GM12878 (cell line): Measurements from ENCODE around the gene OIT3. TPM values are rescaled to one million over a fixed set of nuclear protein-coding genes. Genes with fewer than 3 reads are reported as not detected.

Experiments
- ATAC-seq: fragments of 200-7000 bp; cut with Tn5 transposase; 3 replicates; pipeline ENCODE4 v1.9.1; 2020; ENCODE audit warnings: mild to moderate bottlenecking, moderate library complexity
- BruUV-seq: library from RNA; stranded (reverse); fragments of 400-500 nt; replicated peaks from 2 replicates; lab custom pipeline; 2021; lab: Mats Ljungman, UMichigan
- CTCF ChIA-PET: fragments of 300-600 bp; sonication (Branson Sonifier 250); formaldehyde crosslinking; extraction: SDS; loops from one replicate; lab custom pipeline; 2021; ENCODE audit warnings: inconsistent platforms; lab: Yijun Ruan, JAX
- POLR2A ChIA-PET: fragments of 350-600 bp; formaldehyde crosslinking; extraction: SDS; loops from one replicate; lab custom pipeline; 2021; ENCODE audit warnings: inconsistent platforms; lab: Charles Lee
- RAD21 ChIA-PET: fragments of 300-600 bp; sonication (Branson Sonifier 250); formaldehyde crosslinking; loops from one replicate; lab custom pipeline; 2023; ENCODE audit warnings: antibody characterized with exemption; ENCODE audit not compliant: unreplicated experiment; lab: Charles Lee
- SMC1A ChIA-PET: fragments of 300-600 bp; sonication (Branson Sonifier 250); formaldehyde crosslinking; loops from one replicate; lab custom pipeline; 2023; ENCODE audit not compliant: unreplicated experiment, uncharacterized antibody; lab: Charles Lee
- DNase-seq: peaks from one replicate; pipeline ENCODE4 v3.0.0-alpha.2; 2011; ENCODE audit warnings: low read depth, low spot score
- FAIRE-seq: peaks from 3 replicates; lab custom pipeline; 2011; peaks lifted over from hg19 to GRCh38; lab: Jason Lieb, UNC
- H2AFZ ChIP-seq: 2 replicates; pipeline ENCODE4 v1.6.0; 2011; ENCODE audit warnings: low read depth, low read length, control low read depth; ENCODE audit not compliant: control insufficient read depth
- H3K27ac ChIP-seq: 2 replicates; pipeline ENCODE4 v1.5.1; 2011; ENCODE audit warnings: control low read depth; ENCODE audit not compliant: control insufficient read depth, insufficient read depth
- H3K27me3 ChIP-seq, 2 experiments: replicated peaks in 1 of 2; 2 replicates each; pipeline versions ENCODE4 v1.6.0 to v1.6.1; 2011; ENCODE audit warnings: low read length in 1 of 2; ENCODE audit not compliant: control insufficient read depth in 2 of 2, insufficient read depth in 2 of 2
- H3K36me3 ChIP-seq, 2 experiments: 2 replicates each; pipeline ENCODE4 v1.5.1; 2011; ENCODE audit warnings: low read length in 1 of 2; ENCODE audit not compliant: control insufficient read depth in 2 of 2, insufficient read depth in 2 of 2
- H3K4me1 ChIP-seq: 2 replicates; pipeline ENCODE4 v1.6.1; 2011; ENCODE audit warnings: mild to moderate bottlenecking, low read length, moderate library complexity, mixed read lengths; ENCODE audit not compliant: control insufficient read depth, insufficient read depth
- H3K4me2 ChIP-seq: 2 replicates; pipeline ENCODE4 v1.6.0; 2011; ENCODE audit warnings: control low read depth; ENCODE audit not compliant: control insufficient read depth, insufficient read depth
- H3K4me3 ChIP-seq: fragments of 200-600 bp; sonication (generic); 2 replicates; pipeline ENCODE4 v1.5.1; 2016
- H3K79me2 ChIP-seq: 2 replicates; pipeline ENCODE4 v1.6.0; 2011; ENCODE audit warnings: low read length; ENCODE audit not compliant: control insufficient read depth, insufficient read depth
- H3K9ac ChIP-seq: 2 replicates; pipeline ENCODE4 v1.8.0; 2011; ENCODE audit warnings: low read length, control low read depth, mixed read lengths; ENCODE audit not compliant: control insufficient read depth, insufficient read depth
- H3K9me3 ChIP-seq: replicated peaks from 3 replicates; pipeline ENCODE4 v1.5.1; 2011; ENCODE audit warnings: mild to moderate bottlenecking, low read length; ENCODE audit not compliant: control insufficient read depth, insufficient read depth
- H4K20me1 ChIP-seq: 2 replicates; pipeline ENCODE4 v1.6.0; 2011; ENCODE audit not compliant: control insufficient read depth, insufficient read depth
- CEBPZ ChIP-seq: fragments of 150-350 bp; IDR thresholded peaks from 2 replicates; pipeline ENCODE4 v1.6.1; 2016; ENCODE audit warnings: low read depth, low read length
- E4F1 ChIP-seq: fragments of 450-650 bp; IDR thresholded peaks from 2 replicates; pipeline ENCODE4 v1.6.1; 2018; ENCODE audit warnings: borderline replicate concordance, mild to moderate bottlenecking; ENCODE audit not compliant: partially characterized antibody
- FOS ChIP-seq: IDR thresholded peaks from 3 replicates; pipeline ENCODE4 v1.6.1; 2011; ENCODE audit warnings: borderline replicate concordance; ENCODE audit not compliant: insufficient read length; ENCODE audit errors: extremely low read depth
- NBN ChIP-seq: fragments of 450-650 bp; IDR thresholded peaks from 2 replicates; pipeline ENCODE4 v1.6.1; 2016
- NFYA ChIP-seq: IDR thresholded peaks from 2 replicates; pipeline ENCODE4 v1.6.1; 2011; ENCODE audit warnings: low read depth, mild to moderate bottlenecking, low read length, improper control_type of control experiment, borderline replicate concordance
- STAT1 ChIP-seq: fragments of 450-650 bp; conservative IDR thresholded peaks from 2 replicates; pipeline ENCODE4 v1.6.1; 2014; ENCODE audit warnings: antibody characterized with exemption, mild to moderate bottlenecking
- YBX1 ChIP-seq: fragments of 450-650 bp; IDR thresholded peaks from 2 replicates; pipeline ENCODE4 v1.6.1; 2016; ENCODE audit warnings: antibody characterized with exemption
- WGBS: methylation state at CpG from one replicate; pipeline ENCODE4 v1.1.6; 2016; ENCODE audit warnings: low lambda C conversion rate; ENCODE audit not compliant: insufficient replicate concordance, insufficient coverage; ENCODE audit errors: missing lambda C conversion rate; 5-methylcytosine and 5-hydroxymethylcytosine counted together
- in situ Hi-C: fragments of 300-500 bp; cut with MboI; formaldehyde crosslinking; loops from 9 replicates; pipeline ENCODE4 v1.14.3; 2018; ENCODE audit warnings: mixed read lengths
- intact Hi-C: fragments of 100-400 bp; cut with micrococcal nuclease; formaldehyde crosslinking; loops from one replicate; pipeline ENCODE4 v1.14.2; 2022; ENCODE audit not compliant: unreplicated experiment
- polyA plus RNA-seq, 11 experiments: library from polyadenylated mRNA; depleted of rRNA in 4 of 11; unstranded in 6 of 11; stranded (reverse) in 5 of 11; fragments of >200 nt; fragmentation: Nextera tagmentation in 4 of 11; fragmentation: Illumina TruSeq in 1 of 11; extraction: Ambion mirVana in 4 of 11; extraction: Trizol in 1 of 11; gene quantifications; 1 replicate in 1 of 11; 2 replicates in 10 of 11; pipeline versions ENCODE4 v1.2.1 to v1.2.3, GENCODE V29; 2011 to 2016; ENCODE audit warnings: inconsistent platforms in 2 of 11, missing spikeins in 2 of 11, low read depth in 1 of 11
- total RNA-seq, 4 experiments: library from RNA; depleted of rRNA in 3 of 4; stranded (reverse); fragments of >200 nt in 3 of 4; fragmentation: Illumina TruSeq in 1 of 4; extraction: Trizol in 1 of 4; gene quantifications; 2 replicates each; pipeline versions ENCODE4 v1.2.1 to v1.2.3, GENCODE V29; 2013 to 2021

Gene OIT3
- total and polyA plus RNA-seq, 10 of the 15 experiments (the other 5 are each of a cell fraction or from before 2014, with no cell fraction given): not detected

GRCh38 chr10:72879245-72879644 is 14.3 kb upstream of the OIT3 start (continued):
- no peak for TF ChIP-seq E4F1

GRCh38 chr10:72881291-72881690 is 12.2 kb upstream of the OIT3 start:
- SMC1A ChIA-PET: interaction anchor here (1.0 kb wide), 1 partner anchor 12 kb away, joined by 3 read pairs; no protein-coding TSS in a partner anchor
- intact Hi-C loops: no loop called here
- RAD21 ChIA-PET: no interaction called here

More at GRCh38 chr10:72881291-72881690, 12.2 kb upstream of the OIT3 start:
- Histone ChIP-seq H2AFZ (no peak overlapping the region), H3K9ac (no peak overlapping the region), H3K27ac (no peak overlapping the region), H3K4me3 (no peak overlapping the region), H3K9me3 (no peaks in the 10 kb centered on the region; the same call in 1 of the 3 replicates), H3K79me2 (no peaks in the 10 kb centered on the region), H4K20me1 (no peaks in the 10 kb centered on the region), H3K36me3 (no peaks in the 10 kb centered on the region; a peak in 1 of 4 replicates)
- FAIRE-seq (no peak), ATAC-seq (no peak), DNase-seq (no peak)
- in situ Hi-C loops: no loop called here
- POLR2A ChIA-PET: no interaction called here
- 100% methylated on average over 2 of the region's 2 CpGs for WGBS
- CTCF ChIA-PET: interaction anchor here (1.2 to 1.3 kb wide), 2 partner anchors 186 to 311 kb away, joined by 3 to 4 read pairs; no protein-coding TSS in a partner anchor
- BruUV-seq: no TSS peak
- no peak for TF ChIP-seq NFYA
- no peak for TF ChIP-seq YBX1
- no peak for TF ChIP-seq NBN
- no peak for TF ChIP-seq CEBPZ
- TF ChIP-seq STAT1: no peak
- no peak for TF ChIP-seq FOS
- TF ChIP-seq, all 136 proteins: peak for 0
- no peaks in the 10 kb centered on the region for H3K27me3 ChIP-seq
- H3K4me1 ChIP-seq: no peaks in the 10 kb centered on the region
- no peak overlapping the region for H3K4me2 ChIP-seq
